GM12873 (cell line): ENCODE data around the gene SLC36A3.

ENCODE experiments used
- TF ChIP-seq, protein P1 (sequence below): IDR thresholded peaks from 2 replicates; pipeline ENCODE4 v1.5.1; 2012; ENCODE audit warnings: low read depth, mild to moderate bottlenecking, moderate library complexity, low read length, control low read depth; ENCODE audit not compliant: insufficient read depth; ENCODE audit errors: missing control alignments

Gene SLC36A3

GRCh38 chr5:151275803-151276202, 27.8 kb downstream of the SLC36A3 start:
- TF ChIP-seq, protein P1, sequence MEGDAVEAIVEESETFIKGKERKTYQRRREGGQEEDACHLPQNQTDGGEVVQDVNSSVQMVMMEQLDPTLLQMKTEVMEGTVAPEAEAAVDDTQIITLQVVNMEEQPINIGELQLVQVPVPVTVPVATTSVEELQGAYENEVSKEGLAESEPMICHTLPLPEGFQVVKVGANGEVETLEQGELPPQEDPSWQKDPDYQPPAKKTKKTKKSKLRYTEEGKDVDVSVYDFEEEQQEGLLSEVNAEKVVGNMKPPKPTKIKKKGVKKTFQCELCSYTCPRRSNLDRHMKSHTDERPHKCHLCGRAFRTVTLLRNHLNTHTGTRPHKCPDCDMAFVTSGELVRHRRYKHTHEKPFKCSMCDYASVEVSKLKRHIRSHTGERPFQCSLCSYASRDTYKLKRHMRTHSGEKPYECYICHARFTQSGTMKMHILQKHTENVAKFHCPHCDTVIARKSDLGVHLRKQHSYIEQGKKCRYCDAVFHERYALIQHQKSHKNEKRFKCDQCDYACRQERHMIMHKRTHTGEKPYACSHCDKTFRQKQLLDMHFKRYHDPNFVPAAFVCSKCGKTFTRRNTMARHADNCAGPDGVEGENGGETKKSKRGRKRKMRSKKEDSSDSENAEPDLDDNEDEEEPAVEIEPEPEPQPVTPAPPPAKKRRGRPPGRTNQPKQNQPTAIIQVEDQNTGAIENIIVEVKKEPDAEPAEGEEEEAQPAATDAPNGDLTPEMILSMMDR, result no peak

GRCh38 chr5:151274666-151275065, 28.9 kb downstream of the SLC36A3 start:
- TF ChIP-seq, protein P1, result no peak

DNA sequence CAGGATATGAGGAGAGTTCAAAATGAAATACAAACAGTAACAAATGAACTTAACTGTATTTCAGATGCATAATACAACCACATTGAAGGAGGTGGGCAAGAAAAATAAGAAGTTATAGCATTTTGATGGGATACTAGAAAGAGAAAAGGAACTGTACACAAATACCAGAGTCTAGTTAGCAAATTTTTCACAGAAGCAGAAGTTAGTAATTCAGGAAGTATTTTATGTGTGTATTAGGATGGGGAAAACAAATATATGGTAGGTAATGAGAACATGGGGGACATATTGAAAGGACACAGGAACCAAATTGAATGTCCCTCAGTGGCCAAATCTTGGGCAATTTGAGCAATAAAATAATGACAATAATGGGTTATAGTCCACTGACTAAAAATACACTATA, 32.2 kb downstream of the SLC36A3 start:
- TF ChIP-seq, protein P1, result no peak

- TF ChIP-seq, protein P1, result no peak
Observed at GRCh38 chr5:151270599-151270998, 33.0 kb downstream of the SLC36A3 start.

DNA sequence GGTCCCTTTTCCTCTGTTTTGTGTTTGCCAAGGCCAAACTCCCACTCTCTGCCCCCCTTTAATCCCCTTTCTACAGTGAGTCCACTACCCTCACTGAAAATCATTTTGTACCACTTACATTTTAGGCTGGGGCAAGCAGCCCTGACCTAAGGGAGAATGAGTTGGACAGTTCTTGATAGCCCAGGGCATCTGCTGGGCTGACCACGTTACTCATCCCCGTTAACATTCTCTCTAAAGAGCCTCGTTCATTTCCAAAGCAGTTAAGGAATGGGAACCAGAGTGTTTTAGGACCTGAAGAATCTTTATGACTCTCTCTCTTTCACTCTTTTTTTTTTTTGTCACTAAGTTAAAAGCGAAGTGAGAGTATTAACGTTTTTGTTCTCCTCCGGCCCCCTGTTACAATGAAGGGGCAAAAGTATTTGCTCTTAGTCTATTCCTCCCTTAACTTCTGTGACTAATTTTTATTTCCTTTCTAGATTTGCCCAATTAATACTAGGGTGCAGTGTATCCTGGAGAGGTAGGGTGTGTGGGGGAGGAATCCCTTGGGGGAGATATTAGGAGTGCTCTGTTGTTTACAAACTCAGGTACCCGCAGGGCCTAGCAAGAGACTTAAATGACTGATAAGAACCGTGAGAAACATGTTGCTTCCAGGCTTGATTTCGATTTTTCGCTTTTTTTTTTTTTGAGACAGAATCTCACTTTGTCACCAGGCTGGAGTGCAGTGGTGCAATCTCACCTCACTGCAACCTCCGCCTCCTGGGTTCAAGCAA, 35.9 kb downstream of the SLC36A3 start:
- TF ChIP-seq, protein P1, result no peak

DNA sequence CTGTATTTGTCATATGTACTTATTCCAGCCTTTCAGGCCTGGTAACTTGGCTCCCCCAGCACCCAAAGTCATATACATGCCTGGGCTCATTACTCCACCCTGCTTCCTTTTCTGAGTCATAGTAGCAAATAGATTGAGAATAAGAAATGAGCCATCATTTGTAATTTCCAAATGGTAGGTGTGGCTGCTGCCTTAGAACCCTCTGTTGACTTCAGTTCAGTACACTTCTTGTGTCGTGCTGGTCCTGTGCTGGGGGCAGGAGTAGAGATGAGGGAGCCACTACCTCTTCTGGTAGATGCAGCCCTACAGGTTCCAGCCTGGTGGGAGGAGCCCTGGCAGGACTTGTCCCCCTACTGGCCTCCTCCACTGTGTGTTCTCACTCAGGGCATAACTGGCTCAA, 39.5 kb downstream of the SLC36A3 start:
- TF ChIP-seq, protein P1, result no peak

GRCh38 chr5:151262532-151262931, 41.0 kb downstream of the SLC36A3 start:
- TF ChIP-seq, protein P1, result no peak

- TF ChIP-seq, protein P1, result no peak
Observed at GRCh38 chr5:151259931-151260330, 43.6 kb downstream of the SLC36A3 start.
